ENCODE data around the gene KSR2.
A peak's percentile ranks its signal among the peaks of the same experiment; 100 is the strongest.
"Not testable (repeated sequence)": the region's sequence is repeated elsewhere in the genome, so short reads cannot be mapped to it uniquely, and the experiment has no call there.

Gene KSR2

GRCh38 chr12:117890137-117890536 lies 78.7 kb downstream of the KSR2 start:
- DNase-seq: no peak

- no peak for DNase-seq
Measured at GRCh38 chr12:117889098-117889497, 79.7 kb downstream of the KSR2 start.

GRCh38 chr12:117885211-117885610 lies 83.6 kb downstream of the KSR2 start:
- no peak for DNase-seq

GRCh38 chr12:117884161-117884560 lies 84.6 kb downstream of the KSR2 start:
- DNase-seq: no peak

- no peak for DNase-seq
Measured at GRCh38 chr12:117882603-117883184, 86.1 kb downstream of the KSR2 start.

GRCh38 chr12:117882181-117882580 lies 86.6 kb downstream of the KSR2 start:
- no peak for DNase-seq

- DNase-seq: no peak
Measured at GRCh38 chr12:117881517-117881916, 87.3 kb downstream of the KSR2 start.

- DNase-seq: no peak
Measured at GRCh38 chr12:117878605-117879004, 90.2 kb downstream of the KSR2 start.

- no peak for DNase-seq
Measured at GRCh38 chr12:117876436-117876816, 92.4 kb downstream of the KSR2 start.

- peak; percentile 26 for DNase-seq
Measured at GRCh38 chr12:117875744-117876435, 92.9 kb downstream of the KSR2 start.

GRCh38 chr12:117874842-117875434 lies 93.9 kb downstream of the KSR2 start:
- DNase-seq: peak; percentile 57

GRCh38 chr12:117874198-117874597 lies 94.6 kb downstream of the KSR2 start:
- DNase-seq: not testable (repeated sequence)

GRCh38 chr12:117872546-117873169 lies 96.1 kb downstream of the KSR2 start:
- DNase-seq: no peak

GRCh38 chr12:117869551-117869950 lies 99.2 kb downstream of the KSR2 start:
- no peak for DNase-seq

- no peak for DNase-seq
Measured at GRCh38 chr12:117867348-117867747, 101.4 kb downstream of the KSR2 start.

GRCh38 chr12:117865505-117865904 lies 103.3 kb downstream of the KSR2 start:
- DNase-seq: no peak

GRCh38 chr12:117863002-117863709 lies 105.6 kb downstream of the KSR2 start:
- DNase-seq: peak; percentile 9

GRCh38 chr12:117861691-117862090 lies 107.1 kb downstream of the KSR2 start:
- DNase-seq: no peak

GRCh38 chr12:117860787-117861290 lies 108.0 kb downstream of the KSR2 start:
- not testable (repeated sequence) for DNase-seq

GRCh38 chr12:117860111-117860510 lies 108.7 kb downstream of the KSR2 start:
- DNase-seq: no peak

- peak; percentile 32 for DNase-seq
Measured at GRCh38 chr12:117857632-117858612, 110.9 kb downstream of the KSR2 start.
